ENCODE results near the gene SCPEP1. TPM values are rescaled to one million over a fixed set of nuclear protein-coding genes. Genes with fewer than 3 reads are reported as not detected.
"Not testable (repeated sequence)": the region's sequence is repeated elsewhere in the genome, so short reads cannot be mapped to it uniquely, and the experiment has no call there.

SCPEP1 gene
- total RNA-seq, 2 donors from 2014 or later, result 103 to 182 TPM

DNA sequence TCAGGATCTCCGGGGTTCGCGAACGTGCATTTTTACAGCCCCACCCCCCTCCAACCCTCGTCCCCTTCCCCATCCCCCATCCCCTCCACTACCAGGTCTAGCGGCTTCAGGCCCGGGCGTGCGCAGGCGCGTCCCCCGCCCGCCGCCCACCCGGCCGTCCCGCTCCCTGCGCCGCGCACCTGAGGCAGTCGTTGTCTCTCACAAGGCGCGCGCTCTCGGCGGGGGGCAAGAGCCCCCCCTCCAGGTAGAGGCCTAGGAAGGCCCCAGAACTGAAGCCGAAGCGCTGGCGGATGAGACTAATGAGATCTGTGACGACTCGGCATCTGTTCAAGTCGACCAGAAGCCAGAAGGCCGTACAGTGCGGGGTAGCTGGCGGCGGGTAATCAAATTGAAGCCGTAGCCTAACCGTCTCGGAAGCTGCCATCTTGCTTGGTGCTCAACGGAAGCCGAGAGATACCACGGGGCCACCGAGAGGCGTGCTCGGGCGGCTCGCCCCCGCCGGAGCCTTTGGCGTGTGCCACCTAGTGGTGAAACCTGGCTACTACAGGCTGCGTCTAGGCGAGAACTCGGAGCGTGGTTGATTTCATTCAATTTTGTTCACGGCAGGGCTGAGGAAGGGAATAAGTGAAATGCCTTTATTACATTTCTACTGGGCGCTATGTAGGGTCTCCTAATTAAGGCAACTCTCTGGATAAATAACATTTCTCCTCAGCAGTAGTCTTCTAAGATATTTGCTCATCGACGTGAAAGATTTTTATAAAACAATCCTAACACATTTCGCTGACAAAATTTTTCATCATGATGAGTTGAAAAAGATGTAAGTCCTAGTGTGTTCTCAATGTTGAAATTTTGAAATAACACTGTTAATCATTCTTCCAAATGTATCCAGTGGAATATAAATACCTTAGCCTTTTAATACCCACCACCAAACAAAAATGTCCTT is 17.1 kb upstream of the SCPEP1 start, which contains the start of gene COIL:
TSS of gene COIL (minus strand) at position 455 of the 943 bp plus-strand sequence. CDS start at position 424, 31 bp downstream.
- whole genome bisulfite sequencing, result 5% methylated on average over 52 of the region's 59 CpGs
- no peaks in the 10 kb centered on the region for H3K9me3 ChIP-seq
- TF ChIP-seq, protein P1, sequence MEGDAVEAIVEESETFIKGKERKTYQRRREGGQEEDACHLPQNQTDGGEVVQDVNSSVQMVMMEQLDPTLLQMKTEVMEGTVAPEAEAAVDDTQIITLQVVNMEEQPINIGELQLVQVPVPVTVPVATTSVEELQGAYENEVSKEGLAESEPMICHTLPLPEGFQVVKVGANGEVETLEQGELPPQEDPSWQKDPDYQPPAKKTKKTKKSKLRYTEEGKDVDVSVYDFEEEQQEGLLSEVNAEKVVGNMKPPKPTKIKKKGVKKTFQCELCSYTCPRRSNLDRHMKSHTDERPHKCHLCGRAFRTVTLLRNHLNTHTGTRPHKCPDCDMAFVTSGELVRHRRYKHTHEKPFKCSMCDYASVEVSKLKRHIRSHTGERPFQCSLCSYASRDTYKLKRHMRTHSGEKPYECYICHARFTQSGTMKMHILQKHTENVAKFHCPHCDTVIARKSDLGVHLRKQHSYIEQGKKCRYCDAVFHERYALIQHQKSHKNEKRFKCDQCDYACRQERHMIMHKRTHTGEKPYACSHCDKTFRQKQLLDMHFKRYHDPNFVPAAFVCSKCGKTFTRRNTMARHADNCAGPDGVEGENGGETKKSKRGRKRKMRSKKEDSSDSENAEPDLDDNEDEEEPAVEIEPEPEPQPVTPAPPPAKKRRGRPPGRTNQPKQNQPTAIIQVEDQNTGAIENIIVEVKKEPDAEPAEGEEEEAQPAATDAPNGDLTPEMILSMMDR (IDR thresholded peaks at IDR 0.05), result peak; percentile 91 to 100 (median 99)
- peak; percentile 10 for TF ChIP-seq POLR2A (IDR thresholded peaks at IDR 0.05)
- TF ChIP-seq POLR2AphosphoS5 (IDR thresholded peaks at IDR 0.05), result peak; percentile 95
- intact Hi-C loops (cut with DNase I), result loop anchor here (5.0 kb wide), 1 partner anchor 49 kb away; the partner anchor contains the start of gene TRIM25
- peak; percentile 91 for DNase-seq (ENCODE audit: low spot score)
- no peaks in the 10 kb centered on the region for H3K4me1 ChIP-seq (replicated peaks)
- no peaks in the 10 kb centered on the region for H3K36me3 ChIP-seq
- H3K27me3 ChIP-seq (replicated peaks; ENCODE audit: insufficient read depth), result no peaks in the 10 kb centered on the region
- H3K27ac ChIP-seq, result peak within 1 kb of the TSS; percentile 88 to 92
- H3K4me3 ChIP-seq, result peak within 1 kb of the TSS; percentile 80 to 85

DNA sequence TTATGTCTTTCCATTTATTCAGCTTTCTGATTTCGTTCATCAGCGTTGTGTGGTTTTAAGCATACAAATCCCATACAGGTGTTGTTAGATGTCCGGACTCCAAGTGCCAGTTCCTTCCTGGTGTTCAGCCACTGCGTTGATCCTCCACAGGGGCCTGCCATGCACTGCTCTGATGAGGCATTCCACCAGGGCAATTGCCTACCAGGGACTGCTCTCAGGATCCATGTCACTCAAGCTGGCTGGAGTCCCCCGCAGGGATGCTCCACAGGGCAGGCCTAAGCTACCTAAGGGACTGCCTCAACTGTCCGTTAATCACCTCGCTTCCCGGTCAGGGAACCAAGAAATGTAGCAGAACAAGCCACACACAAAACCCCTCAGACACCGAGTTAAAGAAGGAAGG is 12.7 kb upstream of the SCPEP1 start:
- H3K27ac ChIP-seq; intact Hi-C loops (cut with DNase I); H3K36me3 ChIP-seq; H3K27me3 ChIP-seq (replicated peaks; ENCODE audit: insufficient read depth); DNase-seq (ENCODE audit: low spot score); H3K4me3 ChIP-seq; H3K9me3 ChIP-seq; H3K4me1 ChIP-seq (replicated peaks): not testable (repeated sequence)
- WGBS, result 94% methylated on average over 9 of the region's 9 CpGs

DNA sequence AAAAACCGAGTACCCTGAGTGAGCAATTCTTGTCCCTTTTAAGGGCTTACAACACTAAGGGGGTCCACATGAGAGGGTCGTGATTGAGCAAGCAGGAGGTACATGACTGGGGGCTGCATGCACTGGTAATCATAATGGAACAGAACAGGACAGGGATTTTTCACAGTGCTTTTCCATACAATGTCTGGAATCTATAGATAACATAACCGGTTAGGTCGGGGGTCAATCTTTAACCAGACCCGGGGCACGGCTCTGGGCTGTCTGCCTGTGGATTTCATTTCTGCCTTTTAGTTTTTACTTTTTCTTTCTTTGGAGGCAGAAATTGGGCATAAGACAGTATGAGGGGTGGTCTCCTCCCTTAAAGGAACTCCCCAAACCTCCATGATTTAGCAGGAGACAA is 12.2 kb upstream of the SCPEP1 start:
- 83% methylated on average over 6 of the region's 6 CpGs for WGBS
- H3K4me3 ChIP-seq; H3K27me3 ChIP-seq (replicated peaks; ENCODE audit: insufficient read depth); DNase-seq (ENCODE audit: low spot score); H3K27ac ChIP-seq; H3K36me3 ChIP-seq; intact Hi-C loops (cut with DNase I); H3K9me3 ChIP-seq; H3K4me1 ChIP-seq (replicated peaks): not testable (repeated sequence)

DNA sequence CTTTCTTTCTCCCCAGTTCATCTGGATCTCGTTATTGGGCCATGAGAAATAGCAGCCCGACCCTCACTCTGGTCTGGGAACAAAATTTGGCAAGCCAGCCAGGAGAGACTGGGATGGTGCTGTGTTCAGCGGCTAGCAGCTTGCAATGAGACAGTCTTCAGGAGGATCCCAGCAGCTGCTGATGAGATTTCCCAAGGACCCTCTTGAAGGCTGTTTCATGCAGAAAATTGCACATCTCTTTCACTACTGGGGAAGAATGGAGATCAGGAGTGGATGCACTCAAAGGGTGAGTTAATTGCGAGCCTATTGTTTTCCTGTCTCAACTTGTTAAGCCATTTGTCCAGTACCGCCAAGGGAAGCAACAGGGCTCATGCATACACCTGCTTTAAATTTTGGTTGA is 11.6 kb upstream of the SCPEP1 start:
- 65% methylated on average over 5 of the region's 5 CpGs for WGBS
- TF ChIP-seq POLR2A (IDR thresholded peaks at IDR 0.05) (no peak), POLR2AphosphoS5 (IDR thresholded peaks at IDR 0.05) (no peak)
- TF ChIP-seq, protein P1 (IDR thresholded peaks at IDR 0.05), result no peak
- H3K36me3 ChIP-seq, result no peaks in the 10 kb centered on the region
- no peaks in the 10 kb centered on the region for H3K9me3 ChIP-seq
- intact Hi-C loops (cut with DNase I), result no loop called here
- no peaks in the 10 kb centered on the region for H3K4me1 ChIP-seq (replicated peaks)
- no peak overlapping the region for H3K4me3 ChIP-seq
- H3K27me3 ChIP-seq (replicated peaks; ENCODE audit: insufficient read depth), result no peaks in the 10 kb centered on the region
- no peak overlapping the region for H3K27ac ChIP-seq
- no peak for DNase-seq (ENCODE audit: low spot score)

DNA sequence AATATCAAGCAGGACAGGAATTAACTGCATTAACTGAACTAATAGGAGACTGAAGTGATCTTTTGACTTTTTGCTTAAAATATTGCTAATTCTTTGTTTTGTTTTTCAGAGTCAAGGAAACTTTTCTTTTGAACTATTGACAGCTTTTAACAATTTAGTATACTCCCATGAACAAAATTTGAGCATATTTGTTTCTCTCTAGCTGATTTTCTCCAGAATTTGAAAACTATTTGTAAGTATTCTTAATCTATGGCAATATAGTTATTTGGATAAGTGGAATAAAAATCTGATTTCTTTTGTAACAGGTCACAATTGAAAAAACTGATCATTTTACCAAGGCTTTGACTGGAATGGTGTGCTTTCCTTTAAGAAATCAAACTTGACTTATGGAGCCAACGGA is 7.0 kb upstream of the SCPEP1 start:
- TF ChIP-seq POLR2AphosphoS5 (IDR thresholded peaks at IDR 0.05), result no peak
- TF ChIP-seq, protein P1 (IDR thresholded peaks at IDR 0.05), result no peak
- no peak for TF ChIP-seq POLR2A (IDR thresholded peaks at IDR 0.05)
- intact Hi-C loops (cut with DNase I), result no loop called here
- no peak overlapping the region for H3K27ac ChIP-seq
- no peak for DNase-seq (ENCODE audit: low spot score)
- no peaks in the 10 kb centered on the region for H3K27me3 ChIP-seq (replicated peaks; ENCODE audit: insufficient read depth)
- H3K4me3 ChIP-seq, result no peak overlapping the region
- WGBS, result 96% methylated on average over 1 of the region's 1 CpG
- no peaks in the 10 kb centered on the region for H3K36me3 ChIP-seq
- H3K9me3 ChIP-seq, result no peaks in the 10 kb centered on the region
- H3K4me1 ChIP-seq (replicated peaks), result no peaks in the 10 kb centered on the region

Data from prostate gland (tissue), 2 donors.